ENCODE data around the gene ARHGEF33. TPM values are rescaled to one million over a fixed set of nuclear protein-coding genes. Genes with fewer than 3 reads are reported as not detected.

ARHGEF33 gene
- total RNA-seq, 2 donors from 2014 or later: 0.32 to 0.35 TPM

GRCh38 chr2:38907743-38908562, 18.3 kb downstream of the ARHGEF33 start:
- Histone ChIP-seq H3K27me3 (no peaks in the 10 kb centered on the region), H3K4me3 (no peak overlapping the region), H3K9me3 (no peaks in the 10 kb centered on the region), H3K27ac (no peak overlapping the region), H3K36me3 (no peaks in the 10 kb centered on the region), H3K9ac (ENCODE audit: low read depth in 2 of 2, low read length in 2 of 2) (no peak overlapping the region), H3K4me1 (no peaks in the 10 kb centered on the region)
- intact Hi-C loops (cut with DNase I): no loop called here
- TF ChIP-seq CTCF (IDR thresholded peaks at IDR 0.05): no peak
- no peak for DNase-seq

GRCh38 chr2:38909872-38910271, 20.2 kb downstream of the ARHGEF33 start:
- Histone ChIP-seq H3K27me3 (no peaks in the 10 kb centered on the region), H3K9ac (ENCODE audit: low read depth in 2 of 2, low read length in 2 of 2) (no peak overlapping the region), H3K4me3 (no peak overlapping the region), H3K9me3 (no peaks in the 10 kb centered on the region), H3K36me3 (no peaks in the 10 kb centered on the region), H3K4me1 (no peaks in the 10 kb centered on the region), H3K27ac (no peak overlapping the region)
- no peak for DNase-seq
- no peak for TF ChIP-seq CTCF (IDR thresholded peaks at IDR 0.05)
- intact Hi-C loops (cut with DNase I): no loop called here

- no peak overlapping the region for H3K27ac ChIP-seq
- no peak overlapping the region for H3K4me3 ChIP-seq
- H3K27me3 ChIP-seq: no peaks in the 10 kb centered on the region
- TF ChIP-seq CTCF (IDR thresholded peaks at IDR 0.05): no peak
- no peaks in the 10 kb centered on the region for H3K9me3 ChIP-seq
- no peaks in the 10 kb centered on the region for H3K4me1 ChIP-seq
- H3K36me3 ChIP-seq: no peaks in the 10 kb centered on the region
- no peak for DNase-seq
- intact Hi-C loops (cut with DNase I): no loop called here
- H3K9ac ChIP-seq (ENCODE audit: low read depth in 2 of 2, low read length in 2 of 2): no peak overlapping the region
These were observed 21.5 kb downstream of the ARHGEF33 start for GRCh38 chr2:38911191-38911590.

- H3K9ac ChIP-seq (ENCODE audit: low read depth in 2 of 2, low read length in 2 of 2): no peak overlapping the region
- no peak overlapping the region for H3K27ac ChIP-seq
- H3K9me3 ChIP-seq: no peaks in the 10 kb centered on the region
- TF ChIP-seq CTCF (IDR thresholded peaks at IDR 0.05): no peak
- H3K4me3 ChIP-seq: no peak overlapping the region
- no peaks in the 10 kb centered on the region for H3K4me1 ChIP-seq
- intact Hi-C loops (cut with DNase I): no loop called here
- H3K27me3 ChIP-seq: no peaks in the 10 kb centered on the region
- no peak for DNase-seq
- no peaks in the 10 kb centered on the region for H3K36me3 ChIP-seq
These were observed 22.9 kb downstream of the ARHGEF33 start for GRCh38 chr2:38912619-38913018.

- Histone ChIP-seq H3K27ac (no peak overlapping the region), H3K27me3 (no peaks in the 10 kb centered on the region), H3K36me3 (no peaks in the 10 kb centered on the region), H3K4me1 (no peaks in the 10 kb centered on the region), H3K4me3 (no peak overlapping the region), H3K9me3 (no peaks in the 10 kb centered on the region), H3K9ac (ENCODE audit: low read depth in 2 of 2, low read length in 2 of 2) (no peak overlapping the region)
- TF ChIP-seq CTCF (IDR thresholded peaks at IDR 0.05): no peak
- intact Hi-C loops (cut with DNase I): no loop called here
- no peak for DNase-seq
These were observed 32.7 kb downstream of the ARHGEF33 start for GRCh38 chr2:38922389-38922788.

Measured in colonic mucosa (tissue), 4 donors.